Breast epithelium (tissue), 4 donors: ENCODE measurements around the gene SEPHS2. TPM values are rescaled to one million over a fixed set of nuclear protein-coding genes. Genes with fewer than 3 reads are reported as not detected.
"Not testable (repeated sequence)": the region's sequence is repeated elsewhere in the genome, so short reads cannot be mapped to it uniquely, and the experiment has no call there.

Experiments
- DNase-seq, 2 donors: peaks; one replicate each; pipeline ENCODE4 v3.0.0-alpha.2; 2019; ENCODE audit warnings: low spot score in 2 of 2
- H3K27ac ChIP-seq, 2 donors: fragments of 200-600 bp; sonication (generic) in 1 of 2; one replicate each; pipeline ENCODE4 v1.5.1; 2016 to 2019; ENCODE audit warnings: mild to moderate bottlenecking in 1 of 2
- H3K27me3 ChIP-seq, 2 donors: fragments of 200-600 bp; sonication (generic) in 1 of 2; one replicate each; pipeline versions ENCODE4 v1.5.1 to v1.6.0; 2017 to 2019; ENCODE audit warnings: control low read depth in 1 of 2, mild to moderate bottlenecking in 1 of 2
- H3K36me3 ChIP-seq: fragments of 200-600 bp; one replicate; pipeline ENCODE4 v1.5.1; 2019
- H3K4me1 ChIP-seq, 2 donors: fragments of 200-600 bp; sonication (generic); one replicate each; pipeline ENCODE4 v1.5.1; 2016 to 2019; ENCODE audit warnings: control low read depth in 1 of 2
- H3K4me3 ChIP-seq, 3 donors: fragments of 200-600 bp; sonication (generic); 1 replicate in 2 of 3; 2 replicates in 1 of 3; pipeline ENCODE4 v1.5.1; 2016 to 2019; ENCODE audit warnings: mild to moderate bottlenecking in 3 of 3, moderate library complexity in 2 of 3
- H3K9me3 ChIP-seq, 2 donors: fragments of 200-600 bp; sonication (generic) in 1 of 2; one replicate each; pipeline ENCODE4 v1.5.1; 2016 to 2019; ENCODE audit warnings: control low read depth in 1 of 2
- CTCF ChIP-seq, 3 donors: fragments of 450-650 bp; IDR thresholded peaks; one replicate each; pipeline ENCODE4 v1.5.1; 2016 to 2017; ENCODE audit warnings: antibody characterized with exemption in 3 of 3, mild to moderate bottlenecking in 3 of 3, moderate library complexity in 3 of 3
- POLR2A ChIP-seq: fragments of 450-650 bp; IDR thresholded peaks from one replicate; pipeline ENCODE4 v1.6.1; 2016; ENCODE audit warnings: antibody characterized with exemption, mild to moderate bottlenecking, moderate library complexity
- POLR2AphosphoS5 ChIP-seq, 3 donors: sonication (generic); formaldehyde crosslinking; IDR thresholded peaks; one replicate each; pipeline ENCODE4 v1.6.1; 2017; ENCODE audit warnings: antibody characterized with exemption in 3 of 3
- intact Hi-C: fragments of 100-400 bp; cut with DNase I; formaldehyde crosslinking; loops from one replicate; pipeline ENCODE4 v1.15.1; 2023; ENCODE audit warnings: low total_unique reads
- total RNA-seq, 3 donors: library from RNA; depleted of rRNA; stranded (reverse); fragments of >200 nt; gene quantifications; one replicate each; pipeline ENCODE4 v1.1.0, GENCODE V29; 2016

The SEPHS2 gene
- total RNA-seq, 3 donors from 2014 or later, result 28.8 to 44.5 (median 40.6) TPM

DNA sequence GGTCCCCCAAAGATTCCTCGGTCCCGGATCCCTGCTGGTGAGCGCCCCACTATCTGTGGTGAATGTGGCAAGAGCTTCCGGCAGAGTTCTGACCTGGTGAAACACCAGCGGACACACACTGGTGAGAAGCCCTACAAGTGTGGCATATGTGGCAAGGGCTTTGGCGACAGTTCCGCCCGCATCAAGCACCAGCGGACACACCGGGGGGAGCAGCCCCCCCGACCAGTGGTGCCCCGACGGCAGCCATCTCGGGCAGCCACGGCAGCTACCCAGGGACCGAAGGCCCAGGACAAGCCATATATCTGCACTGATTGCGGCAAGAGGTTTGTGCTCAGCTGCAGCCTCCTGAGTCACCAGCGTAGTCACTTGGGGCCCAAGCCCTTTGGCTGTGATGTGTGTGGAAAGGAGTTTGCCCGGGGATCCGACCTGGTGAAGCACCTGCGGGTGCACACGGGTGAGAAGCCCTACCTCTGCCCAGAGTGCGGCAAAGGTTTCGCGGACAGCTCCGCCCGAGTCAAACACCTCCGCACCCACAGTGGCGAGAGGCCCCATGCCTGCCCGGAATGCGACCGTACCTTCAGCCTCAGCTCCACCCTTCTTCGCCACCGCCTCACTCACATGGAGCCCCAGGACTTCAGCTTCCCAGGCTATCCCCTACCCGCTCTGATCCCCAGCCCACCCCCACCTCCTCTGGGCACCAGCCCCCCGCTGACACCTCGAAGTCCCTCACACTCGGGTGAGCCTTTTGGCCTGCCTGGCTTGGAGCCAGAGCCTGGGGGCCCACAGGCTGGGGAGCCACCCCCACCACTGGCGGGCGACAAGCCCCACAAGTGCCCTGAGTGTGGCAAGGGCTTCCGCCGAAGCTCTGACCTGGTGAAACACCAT is 47.7 kb downstream of the SEPHS2 start:
- peaks cover 0 to 9% of the 10 kb centered on the region in 2 donors for H3K4me1 ChIP-seq

GRCh38 chr16:30397056-30397455 is 48.6 kb downstream of the SEPHS2 start:
- Histone ChIP-seq H3K4me3 (no peak overlapping the region), H3K27ac (no peak overlapping the region), H3K27me3 (no peaks in the 10 kb centered on the region), H3K9me3 (no peaks in the 10 kb centered on the region), H3K36me3 (no peaks in the 10 kb centered on the region), H3K4me1 (peaks cover 0 to 9% of the 10 kb centered on the region in 2 donors)
- no peak for TF ChIP-seq CTCF (IDR thresholded peaks at IDR 0.05)
- no peak for TF ChIP-seq POLR2AphosphoS5 (IDR thresholded peaks at IDR 0.05)
- intact Hi-C loops, result no loop called here
- DNase-seq, result no peak

More for the DNA sequence above, 47.7 kb downstream of the SEPHS2 start:
- H3K36me3 ChIP-seq, result no peaks in the 10 kb centered on the region
- no peak overlapping the region for H3K4me3 ChIP-seq
- no peak for DNase-seq
- intact Hi-C loops, result no loop called here
- TF ChIP-seq POLR2A (no peak), CTCF (IDR thresholded peaks at IDR 0.05) (no peak), POLR2AphosphoS5 (IDR thresholded peaks at IDR 0.05) (no peak)
- no peaks in the 10 kb centered on the region for H3K27me3 ChIP-seq
- H3K9me3 ChIP-seq, result no peaks in the 10 kb centered on the region
- no peak overlapping the region for H3K27ac ChIP-seq

DNA sequence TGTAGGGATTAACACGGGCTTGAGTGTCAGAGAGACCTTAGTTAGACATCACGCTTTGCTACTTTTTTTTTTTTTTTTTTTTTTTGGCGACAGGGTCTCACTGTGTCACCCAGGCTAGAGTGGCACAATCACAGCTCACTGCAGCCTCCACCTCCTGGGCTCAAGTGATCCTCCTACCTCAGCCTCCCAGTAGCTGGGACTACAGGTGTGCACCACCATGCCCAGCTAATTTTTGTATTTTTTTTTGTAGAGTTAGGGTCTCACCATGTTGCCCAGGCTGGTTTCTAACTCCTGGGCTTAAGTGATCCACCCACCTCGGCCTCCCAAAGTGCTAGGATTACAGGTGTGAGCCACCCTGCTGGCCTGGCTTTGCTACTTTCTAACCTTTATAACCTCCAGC is 49.0 kb downstream of the SEPHS2 start:
- H3K27me3 ChIP-seq, H3K36me3 ChIP-seq, H3K4me1 ChIP-seq, intact Hi-C loops, DNase-seq, H3K27ac ChIP-seq, H3K9me3 ChIP-seq, H3K4me3 ChIP-seq: not testable (repeated sequence)

DNA sequence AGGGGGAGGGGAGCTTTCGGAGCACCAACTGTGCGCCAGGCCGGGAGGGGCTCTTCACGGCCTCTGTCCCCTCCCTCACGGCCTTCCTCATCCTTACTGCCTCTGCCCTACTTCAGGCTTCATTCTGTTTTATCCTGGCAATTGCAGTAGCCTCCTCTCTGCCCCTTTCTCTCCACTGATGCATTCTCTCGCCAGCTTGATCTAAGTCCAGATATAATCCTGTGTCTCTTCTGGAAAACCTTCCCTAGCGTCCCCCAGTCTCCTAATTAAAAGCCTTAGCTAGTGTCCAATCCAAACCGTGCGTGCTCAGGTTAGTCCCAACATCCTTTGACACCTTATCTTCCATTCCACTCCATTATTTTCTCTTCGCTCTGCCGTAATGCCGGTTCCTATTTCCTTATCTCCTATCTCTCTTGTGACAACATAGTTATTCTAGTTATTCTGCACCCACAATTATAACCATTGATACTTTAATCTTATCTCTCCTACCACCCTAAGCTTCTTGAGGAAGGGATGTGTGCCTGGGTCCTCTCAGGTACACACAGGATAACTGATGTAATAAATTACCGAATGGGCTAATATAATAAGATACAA is 49.6 kb downstream of the SEPHS2 start:
- TF ChIP-seq CTCF (IDR thresholded peaks at IDR 0.05), result no peak
- TF ChIP-seq POLR2AphosphoS5 (IDR thresholded peaks at IDR 0.05), result no peak
- TF ChIP-seq POLR2A, result no peak
- DNase-seq, result no peak
- intact Hi-C loops, result no loop called here
- Histone ChIP-seq H3K27ac (peak overlapping the region; percentile 76 to 77), H3K36me3 (no peaks in the 10 kb centered on the region), H3K4me1 (peaks cover 0 to 9% of the 10 kb centered on the region in 2 donors), H3K27me3 (no peaks in the 10 kb centered on the region), H3K4me3 (peak overlapping the region; percentile 72 to 93 (median 72)), H3K9me3 (no peaks in the 10 kb centered on the region)

- intact Hi-C loops, result no loop called here
- H3K27ac ChIP-seq, result peak within 1 kb of the TSS; percentile 76 to 77
- H3K27me3 ChIP-seq, result no peaks in the 10 kb centered on the region
- peaks cover 0 to 9% of the 10 kb centered on the region in 2 donors for H3K4me1 ChIP-seq
- DNase-seq, result peak; percentile 55 to 80
- H3K4me3 ChIP-seq, result peak within 1 kb of the TSS; percentile 72 to 93 (median 72)
- TF ChIP-seq POLR2A (no peak), POLR2AphosphoS5 (IDR thresholded peaks at IDR 0.05) (peak; percentile 26 to 52 (median 50)), CTCF (IDR thresholded peaks at IDR 0.05) (peak in 1 of 3 donors; percentile 42)
- H3K36me3 ChIP-seq, result no peaks in the 10 kb centered on the region
- H3K9me3 ChIP-seq, result no peaks in the 10 kb centered on the region
These were observed 50.3 kb downstream of the SEPHS2 start, which contains the start of gene ZNF48 for GRCh38 chr16:30395155-30395991. Gene ZNF48 (plus strand): TSS chr16:30395420. CDS start chr16:30395795, 375 bp downstream.
